ENCODE data around the gene EPB41L2.
"Not testable (repeated sequence)": the region's sequence is repeated elsewhere in the genome, so short reads cannot be mapped to it uniquely, and the experiment has no call there.

Gene EPB41L2

GRCh38 chr6:131001945-131002660 is 60.9 kb downstream of the EPB41L2 start:
- DNase-seq, result no peak

DNA sequence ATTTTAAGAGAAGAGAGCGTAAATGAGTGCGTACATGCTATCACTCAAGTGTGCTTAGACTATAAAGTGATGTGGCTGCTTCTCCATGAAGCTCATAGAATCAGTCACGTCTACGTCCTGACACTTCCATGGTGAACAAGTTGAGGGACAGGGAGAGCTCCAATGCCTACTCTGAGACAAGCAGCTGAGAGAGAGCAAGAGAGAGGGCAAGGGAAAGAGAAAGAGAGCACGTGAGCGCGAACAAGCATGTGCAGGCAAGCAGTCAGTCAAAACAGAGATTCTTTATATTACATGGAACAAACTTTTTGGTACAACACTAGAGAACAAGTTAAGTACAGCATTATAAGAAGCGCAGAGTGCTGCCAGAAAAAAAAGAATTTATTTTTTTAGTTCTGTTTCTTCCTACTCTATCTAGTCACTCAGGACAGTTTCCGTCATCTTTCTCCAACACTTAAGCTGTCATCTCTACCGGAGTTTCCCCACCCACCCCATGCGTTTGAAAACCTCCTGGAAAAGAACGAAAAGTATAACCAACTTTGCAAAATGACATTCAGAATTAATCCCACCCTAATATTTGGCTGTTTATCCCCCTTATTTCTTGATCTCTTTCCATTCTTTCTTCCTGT is 61.8 kb downstream of the EPB41L2 start:
- DNase-seq, result no peak

- no peak for DNase-seq
These were observed 62.5 kb downstream of the EPB41L2 start for GRCh38 chr6:131000544-131000943.

DNA sequence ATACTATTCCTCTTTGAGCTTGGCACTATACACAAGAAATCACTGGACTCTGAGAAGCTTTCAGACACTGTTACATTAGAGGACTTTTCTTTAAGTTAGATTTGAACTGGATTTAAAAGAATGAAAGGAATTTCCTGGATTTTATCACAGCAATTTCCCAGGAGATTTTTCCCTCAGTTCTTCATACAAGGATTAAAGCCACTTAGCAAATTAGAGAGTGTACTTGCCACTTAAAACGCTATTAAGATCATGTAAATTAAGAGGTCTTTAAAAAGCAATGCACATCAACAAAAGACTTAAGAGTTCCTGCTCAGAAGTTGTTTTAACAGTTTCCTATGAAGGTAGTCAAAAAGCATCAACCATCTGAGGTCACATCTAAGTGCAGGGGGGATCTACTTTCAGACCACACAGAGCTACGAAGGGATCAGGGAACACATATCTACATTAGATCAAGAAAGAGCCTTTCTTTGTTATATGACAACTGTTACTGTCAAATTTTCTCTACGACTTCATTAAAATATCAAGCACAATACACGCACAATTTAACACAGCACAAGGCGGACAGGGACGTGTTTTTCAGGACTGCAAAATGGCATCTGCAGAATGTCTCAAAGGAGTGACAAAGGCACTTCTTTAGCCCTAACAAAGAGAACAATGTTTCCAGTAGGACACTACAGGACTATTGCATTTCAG is 65.8 kb downstream of the EPB41L2 start:
- no peak for DNase-seq

- DNase-seq, result no peak
These were observed 66.4 kb downstream of the EPB41L2 start for GRCh38 chr6:130996635-130997034.

DNA sequence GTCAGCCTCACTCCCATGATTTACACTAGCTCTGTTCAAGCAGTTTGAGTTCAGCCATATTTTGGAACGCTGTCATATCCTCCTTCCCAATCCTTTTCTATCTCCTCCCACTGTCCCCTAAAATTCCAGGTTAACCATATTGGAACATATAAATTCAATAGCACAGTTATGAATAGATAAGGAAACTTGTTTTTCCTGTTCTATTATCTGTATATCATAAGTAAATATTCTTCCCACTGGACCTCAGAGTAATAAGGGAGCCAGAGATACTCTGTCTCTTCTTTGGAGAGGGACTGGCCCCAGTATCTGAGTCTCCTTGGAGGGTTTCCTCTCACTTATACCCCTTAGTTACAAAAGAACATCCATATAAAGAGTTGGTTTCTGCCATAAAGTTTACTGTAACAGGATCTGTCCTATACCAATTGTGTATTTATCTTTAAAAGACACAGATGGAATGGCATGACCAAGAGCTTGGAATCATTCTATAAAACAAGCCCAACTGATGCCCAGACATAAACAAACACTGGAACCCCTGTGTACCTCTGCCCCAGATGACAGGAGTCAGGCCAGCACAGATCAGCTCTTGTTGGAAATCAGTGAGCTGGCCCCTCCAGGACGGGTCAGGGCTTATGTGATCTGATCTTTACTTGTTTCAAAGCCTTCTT is 67.1 kb downstream of the EPB41L2 start:
- no peak for DNase-seq

GRCh38 chr6:130994319-130995097 is 68.5 kb downstream of the EPB41L2 start:
- DNase-seq, result no peak

- no peak for DNase-seq
These were observed 69.7 kb downstream of the EPB41L2 start for GRCh38 chr6:130993292-130993765.

GRCh38 chr6:130991422-130992137 is 71.5 kb downstream of the EPB41L2 start:
- no peak for DNase-seq

GRCh38 chr6:130987539-130987938 is 75.5 kb downstream of the EPB41L2 start:
- DNase-seq, result not testable (repeated sequence)

- DNase-seq, result no peak
These were observed 77.9 kb downstream of the EPB41L2 start for GRCh38 chr6:130985115-130985514.

GRCh38 chr6:130982941-130983456 is 80.0 kb downstream of the EPB41L2 start:
- no peak for DNase-seq

- DNase-seq, result no peak
These were observed 80.9 kb downstream of the EPB41L2 start for GRCh38 chr6:130982135-130982534.

- DNase-seq, result no peak
These were observed 81.6 kb downstream of the EPB41L2 start for GRCh38 chr6:130981409-130981808.

DNA sequence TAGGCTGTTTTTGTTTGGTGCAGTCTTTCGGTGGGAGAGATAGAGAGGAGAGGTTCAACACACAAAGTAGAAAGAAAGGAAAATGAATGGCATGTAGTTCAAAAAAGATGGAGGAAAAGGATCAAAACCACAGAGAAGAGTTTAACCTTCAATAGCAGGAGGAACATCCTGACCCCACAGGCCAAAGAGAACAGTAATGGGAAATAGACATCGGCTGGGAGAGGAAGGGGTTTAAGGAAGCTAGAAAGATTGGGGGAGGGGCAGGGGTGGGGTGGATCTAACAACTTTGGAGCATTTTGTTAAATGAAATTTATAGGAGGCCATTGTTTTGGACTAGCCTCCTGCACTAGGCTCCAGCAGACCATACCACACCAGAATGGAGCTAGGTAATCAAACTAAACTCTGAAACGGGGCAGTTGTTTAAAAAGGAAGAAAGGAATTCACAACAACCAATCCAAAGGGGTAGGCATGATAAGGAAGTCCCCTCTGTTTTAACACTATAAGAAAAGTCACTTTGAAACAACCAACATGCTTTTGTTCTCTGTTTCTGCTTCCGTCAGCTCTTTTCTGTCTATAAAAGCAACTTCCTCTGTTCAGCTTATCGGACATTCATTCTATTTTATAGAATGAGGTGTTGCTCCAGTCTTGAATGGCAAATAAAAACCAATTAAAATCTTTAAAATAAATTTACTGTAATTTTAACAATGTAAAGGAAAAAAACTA is 82.6 kb downstream of the EPB41L2 start:
- DNase-seq, result no peak

DNA sequence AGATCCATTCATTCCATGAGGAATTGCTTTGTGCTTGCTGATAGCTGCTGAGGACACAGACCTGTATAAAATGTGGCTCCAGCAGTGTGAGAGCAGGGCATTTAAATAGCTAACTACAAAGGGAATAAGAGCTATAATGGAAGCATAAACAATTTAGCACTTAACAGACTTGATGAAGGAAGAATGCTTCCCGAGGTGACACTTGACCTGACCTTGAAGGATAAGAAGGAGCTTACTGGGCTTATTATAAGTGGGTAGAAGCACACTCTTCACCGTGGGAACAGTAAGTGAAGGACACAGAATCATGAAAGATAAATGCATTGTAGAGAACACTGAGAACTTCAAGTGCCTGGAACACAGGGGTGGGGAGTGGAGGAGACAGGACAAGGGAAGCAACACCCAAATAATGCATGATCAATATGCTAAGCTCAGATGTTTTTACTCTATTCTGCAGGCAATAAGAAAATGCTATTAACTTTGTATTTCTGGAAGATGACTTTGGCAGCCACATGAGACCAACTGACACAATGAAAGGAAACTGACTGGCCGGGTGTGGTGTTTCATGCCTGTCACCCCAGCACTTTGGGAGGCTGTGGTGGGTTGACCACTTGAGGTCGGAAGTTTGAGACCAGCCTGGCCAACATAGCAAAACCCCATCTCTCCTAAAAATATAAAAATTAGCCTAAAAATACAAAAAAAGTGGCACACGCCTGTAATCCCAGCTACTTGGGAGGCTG is 84.2 kb downstream of the EPB41L2 start:
- no peak for DNase-seq

- no peak for DNase-seq
These were observed 84.9 kb downstream of the EPB41L2 start for GRCh38 chr6:130978180-130978579.

- no peak for DNase-seq
These were observed 87.7 kb downstream of the EPB41L2 start for GRCh38 chr6:130975325-130975724.

DNA sequence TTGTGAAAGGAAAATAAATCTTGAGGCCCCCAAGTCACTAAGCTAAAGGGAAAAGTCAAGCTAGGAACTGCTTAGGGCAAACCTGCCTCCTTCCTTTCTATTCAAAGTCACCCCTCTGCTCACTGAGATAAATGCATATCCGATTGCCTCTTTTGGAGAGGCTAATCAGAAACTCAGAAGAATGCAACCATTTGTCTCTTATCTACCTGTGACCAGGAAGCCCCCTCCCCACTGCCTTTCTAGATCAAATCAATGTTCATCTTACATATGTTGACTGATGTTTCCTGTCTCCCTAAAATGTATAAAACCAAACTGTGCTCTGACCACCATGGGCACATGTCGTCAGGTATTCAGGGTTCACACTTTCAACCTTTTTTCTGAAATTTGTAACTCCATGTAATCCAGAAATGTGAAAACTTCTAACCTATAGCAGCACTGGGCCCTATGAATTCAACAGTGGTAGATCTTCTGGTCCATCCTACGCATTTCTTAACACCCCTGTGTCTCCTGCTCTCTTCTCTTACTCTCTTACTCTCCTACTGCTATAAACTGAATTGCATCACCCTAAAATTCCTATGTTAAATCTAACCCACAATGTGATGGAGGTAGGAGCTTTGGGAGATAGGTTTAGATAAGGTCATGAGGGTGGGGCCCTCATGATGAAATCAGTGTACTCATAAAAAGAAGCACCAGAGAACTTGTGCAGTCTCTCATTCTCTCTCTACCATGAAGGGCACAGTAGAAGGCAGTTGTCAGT is 89.3 kb downstream of the EPB41L2 start:
- no peak for DNase-seq
